Activated B cell treated with CpG ODN at 0.5 μM for 24 hours (primary cell): ENCODE measurements around the gene WASF2. TPM values are rescaled to one million over a fixed set of nuclear protein-coding genes. Genes with fewer than 3 reads are reported as not detected.
A peak's percentile ranks its signal among the peaks of the same experiment; 100 is the strongest.

Source experiments
- ATAC-seq: fragments of 200-7000 bp; cut with Tn5 transposase; one replicate; pipeline ENCODE4 v1.10.0; 2021; ENCODE audit warnings: low read depth, mild to moderate bottlenecking, moderate library complexity
- CTCF ChIA-PET: fragments of 350-600 bp; sonication (Branson Sonifier 250); formaldehyde crosslinking; loops from one replicate; lab custom pipeline; 2021; ENCODE audit warnings: antibody characterized with exemption; lab: Charles Lee
- POLR2A ChIA-PET: fragments of 350-600 bp; sonication (Branson Sonifier 250); formaldehyde crosslinking; loops from one replicate; lab custom pipeline; 2021; ENCODE audit warnings: antibody characterized with exemption; lab: Charles Lee
- DNase-seq: peaks from one replicate; pipeline ENCODE4 v3.0.0; 2022
- H3K27ac Mint-ChIP-seq: one replicate; pipeline ENCODE4 v1.8.0; 2020; ENCODE audit warnings: mixed read lengths
- H3K27me3 Mint-ChIP-seq: one replicate; pipeline ENCODE4 v1.8.0; 2021; ENCODE audit warnings: mixed read lengths
- H3K36me3 Mint-ChIP-seq: one replicate; pipeline ENCODE4 v1.8.0; 2021; ENCODE audit warnings: low read depth, mixed read lengths
- H3K4me1 Mint-ChIP-seq: one replicate; pipeline ENCODE4 v1.8.0; 2021; ENCODE audit warnings: mixed read lengths
- H3K4me3 Mint-ChIP-seq: one replicate; pipeline ENCODE4 v1.8.0; 2020; ENCODE audit warnings: mild to moderate bottlenecking, mixed read lengths
- H3K9me3 Mint-ChIP-seq: one replicate; pipeline ENCODE4 v1.8.0; 2020; ENCODE audit warnings: mixed read lengths
- intact Hi-C: fragments of 100-400 bp; cut with micrococcal nuclease; formaldehyde crosslinking; loops from one replicate; pipeline ENCODE4 v1.15.1; 2024
- total RNA-seq: library from RNA; stranded (reverse); gene quantifications from 2 replicates; pipeline ENCODE4 v1.2.3, GENCODE V29; 2022
- TF ChIP-seq, protein P1 (sequence below): fragments of 200-600 bp; IDR thresholded peaks from one replicate; pipeline ENCODE4 v1.8.0; 2022; ENCODE audit warnings: antibody characterized with exemption, mild to moderate bottlenecking

Gene WASF2
- total RNA-seq, 1 donor from 2014 or later: 137 TPM

DNA sequence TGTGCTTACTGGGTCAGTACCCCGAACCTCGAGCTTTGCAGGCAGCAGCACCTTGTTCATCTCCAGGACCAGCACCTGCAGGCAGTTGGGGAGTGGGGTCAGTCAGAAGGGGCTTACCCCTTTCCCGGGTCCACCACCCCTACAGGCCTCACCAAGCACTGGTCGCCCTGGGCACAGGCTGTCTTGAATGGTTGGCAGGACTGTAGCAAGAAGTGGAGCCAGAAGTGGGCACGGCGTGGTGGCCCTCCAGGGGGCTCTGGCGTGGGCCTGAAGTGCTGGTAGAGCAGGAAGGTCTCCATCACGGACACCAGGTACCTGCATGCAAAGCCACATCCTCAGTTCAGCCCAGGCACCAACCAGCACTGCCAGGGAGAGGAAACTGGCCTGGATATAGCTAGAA, 128.4 kb downstream of the WASF2 start:
- H3K4me1 Mint-ChIP-seq: peaks cover 54% of the 10 kb centered on the region
- no peak for DNase-seq
- no peak overlapping the region for H3K4me3 Mint-ChIP-seq
- H3K27me3 Mint-ChIP-seq: no peaks in the 10 kb centered on the region
- ChIA-PET CTCF (interaction anchor here (1.2 to 2.3 kb wide), 4 partner anchors 19 to 245 kb away, joined by 5 to 9 read pairs (median 7); partner anchors contain the start of gene SYTL1), POLR2A (interaction anchor here (1.7 to 2.0 kb wide), 2 partner anchors 13 to 20 kb away, joined by 4 to 10 read pairs; partner anchors contain the start of gene SYTL1)
- H3K9me3 Mint-ChIP-seq: no peaks in the 10 kb centered on the region
- H3K27ac Mint-ChIP-seq: no peak overlapping the region
- ATAC-seq: no peak
- no peaks in the 10 kb centered on the region for H3K36me3 Mint-ChIP-seq
- TF ChIP-seq, protein P1, sequence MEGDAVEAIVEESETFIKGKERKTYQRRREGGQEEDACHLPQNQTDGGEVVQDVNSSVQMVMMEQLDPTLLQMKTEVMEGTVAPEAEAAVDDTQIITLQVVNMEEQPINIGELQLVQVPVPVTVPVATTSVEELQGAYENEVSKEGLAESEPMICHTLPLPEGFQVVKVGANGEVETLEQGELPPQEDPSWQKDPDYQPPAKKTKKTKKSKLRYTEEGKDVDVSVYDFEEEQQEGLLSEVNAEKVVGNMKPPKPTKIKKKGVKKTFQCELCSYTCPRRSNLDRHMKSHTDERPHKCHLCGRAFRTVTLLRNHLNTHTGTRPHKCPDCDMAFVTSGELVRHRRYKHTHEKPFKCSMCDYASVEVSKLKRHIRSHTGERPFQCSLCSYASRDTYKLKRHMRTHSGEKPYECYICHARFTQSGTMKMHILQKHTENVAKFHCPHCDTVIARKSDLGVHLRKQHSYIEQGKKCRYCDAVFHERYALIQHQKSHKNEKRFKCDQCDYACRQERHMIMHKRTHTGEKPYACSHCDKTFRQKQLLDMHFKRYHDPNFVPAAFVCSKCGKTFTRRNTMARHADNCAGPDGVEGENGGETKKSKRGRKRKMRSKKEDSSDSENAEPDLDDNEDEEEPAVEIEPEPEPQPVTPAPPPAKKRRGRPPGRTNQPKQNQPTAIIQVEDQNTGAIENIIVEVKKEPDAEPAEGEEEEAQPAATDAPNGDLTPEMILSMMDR: no peak
- intact Hi-C loops: loop anchor here (10.0 kb wide), 1 partner anchor 1077 kb away; the partner anchor contains the start of gene SH3BGRL3

DNA sequence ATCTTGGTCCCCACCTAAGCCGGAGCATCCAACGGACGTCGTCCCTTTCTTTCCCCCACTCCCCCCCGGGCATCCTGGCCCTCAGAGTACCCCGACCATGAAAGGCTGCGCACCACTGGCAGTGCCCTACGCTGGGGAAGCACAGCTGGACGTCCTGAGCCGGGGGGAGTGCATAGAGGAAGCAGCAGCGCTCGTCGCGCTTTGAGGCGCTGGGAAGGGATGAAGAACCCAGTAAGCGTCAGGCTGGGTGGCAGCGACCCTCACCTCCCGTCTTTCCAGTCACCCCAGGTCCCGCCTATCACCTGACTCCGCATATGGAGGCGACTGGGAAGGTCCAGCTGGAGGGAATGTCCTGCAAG, 128.9 kb downstream of the WASF2 start:
- intact Hi-C loops: loop anchor here (10.0 kb wide), 1 partner anchor 1076 kb away; the partner anchor contains the start of gene SH3BGRL3
- no peaks in the 10 kb centered on the region for H3K27me3 Mint-ChIP-seq
- H3K4me3 Mint-ChIP-seq: peak overlapping the region; percentile 84
- ChIA-PET POLR2A (interaction anchor here (0.6 to 1.7 kb wide), 2 partner anchors 12 to 301 kb away, joined by 4 to 7 read pairs; no protein-coding TSS in a partner anchor), CTCF (interaction anchor here (1.8 to 2.3 kb wide), 3 partner anchors 19 to 28 kb away, joined by 5 to 9 read pairs (median 9); partner anchors contain the start of gene SYTL1)
- no peaks in the 10 kb centered on the region for H3K36me3 Mint-ChIP-seq
- peaks cover 57% of the 10 kb centered on the region for H3K4me1 Mint-ChIP-seq
- H3K9me3 Mint-ChIP-seq: no peaks in the 10 kb centered on the region
- H3K27ac Mint-ChIP-seq: peak overlapping the region; percentile 35
- TF ChIP-seq, protein P1: no peak
- ATAC-seq: no peak
- DNase-seq: no peak

DNA sequence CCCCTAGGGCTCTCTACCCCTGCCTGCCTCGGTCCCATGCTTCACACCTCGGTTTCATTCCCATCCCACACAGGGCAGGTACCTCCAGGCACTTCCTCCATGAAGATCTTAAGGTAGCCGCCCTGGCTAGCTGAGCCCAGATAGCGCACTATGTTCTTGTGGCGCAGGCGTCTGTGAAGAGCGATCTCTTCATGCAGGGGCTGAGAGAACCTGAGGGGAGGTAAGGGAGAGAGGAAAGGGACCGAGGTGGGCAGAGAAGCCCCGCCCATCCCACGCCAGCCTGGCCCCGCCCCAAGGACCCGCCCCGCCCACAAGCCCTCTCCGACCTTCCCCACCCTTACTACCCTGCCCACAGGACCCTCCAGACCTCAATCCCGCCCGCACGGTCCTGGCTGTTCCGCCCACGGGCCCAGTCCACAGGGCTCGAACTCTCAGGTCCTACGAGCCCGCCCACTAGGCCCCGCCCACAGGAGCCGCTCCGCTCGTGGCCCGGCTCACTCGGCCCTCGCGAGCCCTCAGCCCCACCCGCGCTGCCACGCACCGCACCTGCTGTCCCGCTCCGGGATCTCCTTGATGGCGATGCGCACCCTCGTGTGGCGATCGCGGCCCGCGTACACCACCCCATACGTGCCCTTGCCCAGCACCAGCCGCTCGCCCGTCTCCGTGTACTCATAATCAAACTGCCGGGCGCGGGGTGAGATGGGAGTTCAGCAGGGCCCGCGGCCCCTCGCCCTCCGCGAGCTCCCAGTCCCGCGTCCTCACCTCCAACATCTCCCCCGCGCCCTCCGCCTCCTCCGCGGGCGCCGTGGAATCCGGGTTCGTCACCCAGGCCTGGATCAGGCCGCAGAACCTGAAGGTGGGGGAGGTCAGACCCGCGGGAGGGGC, 129.6 kb downstream of the WASF2 start:
- DNase-seq (peak; percentile 70), ATAC-seq (peak; percentile 38)
- H3K4me3 Mint-ChIP-seq: peak overlapping the region; percentile 84
- no peaks in the 10 kb centered on the region for H3K27me3 Mint-ChIP-seq
- TF ChIP-seq, protein P1: no peak
- CTCF ChIA-PET: interaction anchor here (0.7 to 1.8 kb wide), 3 partner anchors 18 to 60 kb away, joined by 3 to 5 read pairs (median 5); partner anchors contain the start of gene SYTL1
- H3K4me1 Mint-ChIP-seq: peaks cover 57% of the 10 kb centered on the region
- H3K9me3 Mint-ChIP-seq: no peaks in the 10 kb centered on the region
- intact Hi-C loops: loop anchor here (1.0 to 10.0 kb wide), 2 partner anchors 9 to 1076 kb away; partner anchors contain the start of gene SH3BGRL3
- H3K27ac Mint-ChIP-seq: peak overlapping the region; percentile 53
- H3K36me3 Mint-ChIP-seq: peaks cover 2% of the 10 kb centered on the region
- POLR2A ChIA-PET: interaction anchor here (0.6 to 9.1 kb wide), 3 partner anchors 11 to 301 kb away, joined by 4 to 75 read pairs (median 7); partner anchors contain the start of gene SYTL1

DNA sequence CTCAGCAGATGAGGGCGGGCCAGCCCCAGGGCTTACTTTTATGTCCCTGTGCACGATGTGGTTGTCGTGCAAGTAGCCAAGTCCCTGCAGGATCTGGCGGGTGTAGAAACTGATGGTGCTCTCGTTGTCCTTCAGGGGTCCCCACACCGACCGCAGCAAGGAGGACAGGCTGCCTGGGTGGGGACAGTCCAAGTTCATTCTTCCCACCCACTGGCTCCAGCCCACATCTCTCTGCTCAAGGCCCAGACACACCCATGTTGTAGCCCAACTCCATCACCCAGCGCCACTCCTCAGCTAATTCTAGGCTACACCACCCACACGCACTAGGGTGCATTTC, 130.2 kb downstream of the WASF2 start:
- DNase-seq: no peak
- ChIA-PET CTCF (interaction anchor here (0.7 to 1.1 kb wide), 2 partner anchors 35 to 59 kb away, joined by 3 to 5 read pairs; no protein-coding TSS in a partner anchor), POLR2A (interaction anchor here (9.1 kb wide), 1 partner anchor 17 kb away, joined by 75 read pairs; the partner anchor contains the start of gene SYTL1)
- peaks cover 54% of the 10 kb centered on the region for H3K4me1 Mint-ChIP-seq
- H3K27ac Mint-ChIP-seq: peak overlapping the region; percentile 53
- no peak for ATAC-seq
- H3K36me3 Mint-ChIP-seq: peaks cover 3% of the 10 kb centered on the region
- no peaks in the 10 kb centered on the region for H3K9me3 Mint-ChIP-seq
- TF ChIP-seq, protein P1: no peak
- intact Hi-C loops: loop anchor here (1.0 to 10.0 kb wide), 2 partner anchors 10 to 1075 kb away; partner anchors contain the start of gene SH3BGRL3
- H3K4me3 Mint-ChIP-seq: peak overlapping the region; percentile 84
- H3K27me3 Mint-ChIP-seq: no peaks in the 10 kb centered on the region
